T-helper 1 cell treated with Interleukin-12 subunit alpha and Interleukin-12 subunit beta and Interleukin-4 antibody, amounts not matched to agents 30 μg/mL and 1 μg/mL, for 36 hours (primary cell): ENCODE data around the gene HMGCLL1.

Experiments
- H3K27ac Mint-ChIP-seq: one replicate; pipeline ENCODE4 v1.8.0; 2021; ENCODE audit warnings: mild to moderate bottlenecking, mixed read lengths
- H3K27me3 Mint-ChIP-seq: one replicate; pipeline ENCODE4 v1.8.0; 2021; ENCODE audit warnings: low read depth, mixed read lengths
- H3K36me3 Mint-ChIP-seq: one replicate; pipeline ENCODE4 v1.8.0; 2021; ENCODE audit warnings: low read depth, mixed read lengths
- H3K4me1 Mint-ChIP-seq: one replicate; pipeline ENCODE4 v1.8.0; 2021; ENCODE audit warnings: low read depth, mixed read lengths
- H3K4me3 Mint-ChIP-seq: one replicate; pipeline ENCODE4 v1.8.0; 2021; ENCODE audit warnings: mild to moderate bottlenecking, moderate library complexity, mixed read lengths
- H3K9me3 Mint-ChIP-seq: one replicate; pipeline ENCODE4 v1.8.0; 2021; ENCODE audit warnings: mixed read lengths

HMGCLL1 gene

DNA sequence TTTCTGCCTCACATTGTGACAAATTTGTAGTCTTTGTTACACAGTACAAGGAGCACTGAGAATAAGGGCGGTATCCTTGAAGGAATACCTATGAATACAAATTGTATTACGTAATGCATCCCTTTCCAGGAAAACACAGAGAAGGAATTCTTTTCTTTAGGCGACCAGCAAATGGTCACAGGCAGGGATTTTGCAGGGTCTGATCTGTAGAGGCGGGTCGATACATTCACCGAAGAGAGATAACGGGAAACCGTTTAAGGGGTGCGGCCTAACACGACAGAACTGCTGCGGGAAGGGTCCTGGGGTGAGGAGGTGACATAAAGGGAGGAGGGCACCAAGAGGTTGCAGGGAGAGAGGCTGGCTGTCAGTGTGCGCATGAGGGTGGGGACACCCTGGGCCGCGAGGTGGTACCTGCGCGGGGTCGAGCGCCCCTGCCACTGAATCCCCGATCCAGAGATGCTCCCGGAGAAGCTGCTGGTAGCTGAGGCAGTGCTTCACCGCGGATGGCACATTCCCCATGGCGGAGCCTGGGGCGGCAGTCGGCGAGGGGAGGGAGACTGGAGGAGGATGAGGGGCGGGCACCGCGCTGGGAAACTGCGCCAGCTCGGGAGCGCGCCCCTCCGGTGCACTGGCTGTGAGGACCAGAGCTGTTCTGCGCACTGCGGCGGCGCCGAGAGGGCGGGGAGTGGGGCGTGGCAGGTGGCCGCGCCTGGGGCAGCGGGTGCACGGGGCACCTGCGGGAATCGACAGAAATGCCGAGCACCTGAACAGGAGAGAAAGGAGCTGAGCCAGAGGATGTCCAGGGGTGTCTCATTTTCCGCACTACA lies at the start of gene HMGCLL1:
Gene HMGCLL1, minus strand, starts transcription at position 656 of the 827 bp plus-strand sequence. Its CDS starts 137 bp downstream, at position 519.
- no peak within 1 kb of the TSS for H3K4me3 Mint-ChIP-seq

DNA sequence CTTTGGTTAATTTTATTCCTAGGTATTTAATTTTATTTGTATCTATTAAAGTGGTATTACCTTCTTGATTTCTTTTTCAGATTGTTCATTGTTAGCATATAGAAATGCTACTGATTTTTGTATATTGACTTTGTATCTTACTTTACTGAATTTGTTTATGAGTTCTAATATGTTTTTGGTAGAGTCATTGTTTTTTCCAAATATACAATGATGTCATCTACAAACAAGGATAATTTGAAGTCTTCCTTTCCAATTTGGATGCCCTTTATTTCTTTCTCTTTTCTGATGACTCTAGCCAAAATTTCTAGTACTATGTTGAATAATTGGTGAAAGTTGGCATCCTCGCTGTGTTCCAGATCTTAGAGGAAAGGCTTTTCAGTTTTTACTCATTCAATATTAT lies 43.0 kb upstream of the HMGCLL1 start:
- H3K9me3 Mint-ChIP-seq = no peaks in the 10 kb centered on the region
- H3K27ac Mint-ChIP-seq = no peak overlapping the region
- no peaks in the 10 kb centered on the region for H3K4me1 Mint-ChIP-seq
- H3K27me3 Mint-ChIP-seq = no peaks in the 10 kb centered on the region
- no peak overlapping the region for H3K4me3 Mint-ChIP-seq
- no peaks in the 10 kb centered on the region for H3K36me3 Mint-ChIP-seq

More for the DNA sequence above, at the start of gene HMGCLL1:
- H3K36me3 Mint-ChIP-seq = no peaks in the 10 kb centered on the region
- no peak within 1 kb of the TSS for H3K27ac Mint-ChIP-seq
- H3K27me3 Mint-ChIP-seq = peaks cover 5% of the 10 kb centered on the region
- H3K4me1 Mint-ChIP-seq = peaks cover 3% of the 10 kb centered on the region
- peaks cover 4% of the 10 kb centered on the region for H3K9me3 Mint-ChIP-seq

DNA sequence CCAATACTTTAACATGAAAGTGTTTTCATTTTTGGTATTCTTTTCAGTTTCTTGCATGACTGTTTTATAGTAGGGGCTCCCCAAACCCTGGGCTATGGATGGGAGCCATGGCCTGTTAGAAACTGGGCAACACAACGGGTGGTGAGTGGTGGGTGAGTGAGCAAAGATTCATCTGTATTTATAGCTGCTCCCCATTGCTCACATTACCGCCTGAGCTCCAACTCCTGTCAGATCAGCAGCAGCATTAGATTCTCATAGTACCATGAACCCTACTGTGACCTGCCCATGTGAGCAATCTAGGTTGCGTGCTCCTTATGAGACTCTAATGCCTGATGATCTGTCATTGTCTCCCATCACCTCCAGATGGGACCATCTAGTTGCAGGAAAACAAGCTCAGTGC lies 42.3 kb upstream of the HMGCLL1 start:
- H3K4me1 Mint-ChIP-seq = no peaks in the 10 kb centered on the region
- H3K4me3 Mint-ChIP-seq = no peak overlapping the region
- no peaks in the 10 kb centered on the region for H3K27me3 Mint-ChIP-seq
- H3K27ac Mint-ChIP-seq = no peak overlapping the region
- no peaks in the 10 kb centered on the region for H3K9me3 Mint-ChIP-seq
- no peaks in the 10 kb centered on the region for H3K36me3 Mint-ChIP-seq

DNA sequence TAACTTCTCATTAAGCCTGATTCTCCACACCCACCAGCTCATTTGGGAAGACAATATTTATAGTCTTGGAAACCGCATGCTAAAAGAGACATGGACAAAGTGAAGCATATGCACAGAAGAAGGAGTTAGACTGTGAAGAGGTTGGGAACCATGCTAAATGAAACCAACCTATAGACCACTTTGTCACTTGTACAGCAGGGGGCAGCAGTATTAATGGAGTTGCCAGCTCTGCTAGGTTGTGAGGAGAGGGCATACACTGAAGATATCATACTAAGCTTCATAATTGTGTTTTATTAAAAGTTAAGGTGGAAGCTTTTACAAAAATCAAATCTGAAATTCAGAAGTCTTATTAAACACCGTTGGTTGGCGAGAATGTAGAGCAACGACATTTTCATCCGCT lies 38.3 kb upstream of the HMGCLL1 start:
- H3K4me3 Mint-ChIP-seq = no peak overlapping the region
- no peaks in the 10 kb centered on the region for H3K4me1 Mint-ChIP-seq
- peaks cover 7% of the 10 kb centered on the region for H3K9me3 Mint-ChIP-seq
- H3K27ac Mint-ChIP-seq = no peak overlapping the region
- H3K27me3 Mint-ChIP-seq = no peaks in the 10 kb centered on the region
- no peaks in the 10 kb centered on the region for H3K36me3 Mint-ChIP-seq

DNA sequence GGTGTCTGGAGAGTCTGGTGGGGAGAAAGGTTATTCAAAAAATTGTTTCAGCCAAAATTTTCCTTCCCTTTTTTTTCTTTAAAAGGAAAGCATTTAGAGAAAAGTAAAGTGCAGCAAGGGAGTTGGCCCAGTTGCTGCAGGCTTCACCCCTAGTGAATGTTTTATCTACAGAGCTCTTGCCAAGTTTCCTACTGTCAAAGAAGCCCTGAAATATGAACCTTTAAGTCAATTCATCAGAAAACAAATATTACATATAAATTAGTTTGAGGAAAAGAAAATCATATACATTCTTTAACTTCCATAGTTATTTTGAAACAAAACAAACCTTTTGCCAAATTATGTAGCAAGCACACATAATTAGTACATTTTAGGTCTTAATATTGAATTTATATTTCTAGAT lies 25.0 kb upstream of the HMGCLL1 start:
- peaks cover 7% of the 10 kb centered on the region for H3K9me3 Mint-ChIP-seq

DNA sequence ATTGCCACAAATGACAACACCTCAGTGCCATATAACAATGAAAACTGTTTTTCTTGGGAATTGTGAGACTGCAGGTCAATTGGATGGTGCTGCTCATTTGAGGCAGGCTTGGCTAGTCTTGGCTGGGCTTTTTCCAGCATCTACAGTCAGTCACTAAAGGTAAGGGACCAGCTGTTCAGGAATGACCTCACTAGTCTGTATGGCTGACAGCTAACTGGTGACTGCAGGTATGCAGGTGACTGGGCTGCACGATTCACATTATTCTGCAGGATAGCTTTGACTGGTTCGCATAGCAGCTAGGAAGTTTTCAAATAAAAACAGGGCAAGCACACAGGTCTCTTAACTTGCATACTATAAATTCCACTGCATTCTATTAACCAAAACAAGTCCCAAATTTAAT lies 22.1 kb upstream of the HMGCLL1 start:
- H3K4me3 Mint-ChIP-seq = no peak overlapping the region
- H3K27me3 Mint-ChIP-seq = no peaks in the 10 kb centered on the region
- no peak overlapping the region for H3K27ac Mint-ChIP-seq
- no peaks in the 10 kb centered on the region for H3K4me1 Mint-ChIP-seq
- H3K36me3 Mint-ChIP-seq = no peaks in the 10 kb centered on the region
- no peaks in the 10 kb centered on the region for H3K9me3 Mint-ChIP-seq

More for the DNA sequence above, 25.0 kb upstream of the HMGCLL1 start:
- no peaks in the 10 kb centered on the region for H3K36me3 Mint-ChIP-seq
- H3K4me3 Mint-ChIP-seq = no peak overlapping the region
- no peak overlapping the region for H3K27ac Mint-ChIP-seq
- H3K27me3 Mint-ChIP-seq = no peaks in the 10 kb centered on the region
- no peaks in the 10 kb centered on the region for H3K4me1 Mint-ChIP-seq

DNA sequence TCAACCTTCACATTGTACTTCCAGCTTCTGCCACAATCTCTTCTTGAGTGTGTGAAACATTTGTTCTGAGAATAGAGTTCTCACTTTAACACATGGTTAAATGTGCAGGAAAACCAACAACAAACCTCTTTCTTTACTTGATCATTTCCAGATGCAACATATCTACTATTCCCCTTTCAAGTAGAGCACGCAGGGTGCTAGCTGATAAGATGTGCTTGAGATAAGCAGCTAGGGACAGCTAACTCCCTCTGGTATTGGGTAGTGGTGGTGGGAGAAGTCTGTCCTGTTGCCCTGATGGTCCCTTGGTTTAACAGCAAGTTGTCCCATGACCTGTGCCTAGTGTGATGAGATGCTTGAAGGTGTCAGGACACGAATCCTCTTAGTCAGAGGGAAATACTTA lies 15.4 kb upstream of the HMGCLL1 start:
- Mint-ChIP-seq H3K27ac (no peak overlapping the region), H3K4me3 (no peak overlapping the region), H3K27me3 (no peaks in the 10 kb centered on the region)

DNA sequence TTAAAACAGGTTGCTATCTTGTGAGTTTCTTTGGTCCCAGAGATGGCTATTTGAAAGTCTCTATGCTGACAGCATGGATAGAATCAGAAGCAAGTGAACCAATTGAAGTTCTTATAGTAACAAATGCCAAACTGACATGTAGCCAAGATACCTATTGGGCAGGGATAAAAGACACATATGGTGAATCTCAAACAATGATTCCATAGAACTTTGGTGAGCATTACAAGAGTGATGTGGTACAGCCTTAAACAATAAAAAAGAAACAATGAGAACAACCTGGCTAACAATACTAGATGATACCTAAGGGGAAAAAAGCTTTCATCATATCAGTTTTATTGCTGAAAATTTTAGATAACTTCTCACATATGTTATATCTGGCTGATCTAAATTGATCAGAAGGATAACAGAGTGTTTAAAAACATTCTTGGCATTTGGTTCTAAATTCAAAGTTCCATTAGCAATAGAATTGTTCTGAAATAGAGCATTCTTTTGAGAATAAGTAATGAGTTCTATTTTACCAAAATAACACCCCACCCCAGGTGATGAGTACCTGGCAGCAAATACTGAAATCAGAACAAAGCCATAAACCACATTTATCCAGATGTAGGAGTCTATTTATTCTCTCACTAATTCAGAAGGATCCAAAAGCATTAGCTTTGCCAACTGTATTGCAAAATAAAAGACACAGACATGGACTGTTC lies 5.8 kb upstream of the HMGCLL1 start:
- H3K4me3 Mint-ChIP-seq = no peak overlapping the region
- H3K4me1 Mint-ChIP-seq = no peaks in the 10 kb centered on the region
- peaks cover 10% of the 10 kb centered on the region for H3K9me3 Mint-ChIP-seq
- H3K27me3 Mint-ChIP-seq = no peaks in the 10 kb centered on the region
- H3K27ac Mint-ChIP-seq = no peak overlapping the region
- H3K36me3 Mint-ChIP-seq = no peaks in the 10 kb centered on the region

More for the DNA sequence above, 15.4 kb upstream of the HMGCLL1 start:
- Mint-ChIP-seq H3K4me1 (no peaks in the 10 kb centered on the region), H3K9me3 (peaks cover 5% of the 10 kb centered on the region), H3K36me3 (no peaks in the 10 kb centered on the region)

DNA sequence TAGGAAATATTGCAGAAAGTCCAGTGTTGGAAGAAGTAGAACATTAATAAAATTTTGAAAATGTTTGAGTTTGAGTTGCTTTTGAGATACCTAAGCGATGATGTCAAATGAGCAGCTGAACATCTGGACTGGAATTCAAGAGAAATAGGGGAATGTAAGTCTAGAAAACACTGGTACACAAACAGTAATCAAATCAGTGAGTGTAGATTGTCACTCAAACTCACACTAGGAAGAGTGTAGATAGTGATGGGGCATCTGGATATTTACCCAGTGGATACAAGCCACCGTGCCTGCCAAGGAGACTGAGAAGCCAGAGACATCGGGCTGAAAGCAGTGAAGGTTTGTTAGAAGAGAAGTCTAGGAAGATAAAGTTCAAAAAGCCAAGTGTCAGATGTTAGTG lies 2.2 kb downstream of the HMGCLL1 start:
- H3K27ac Mint-ChIP-seq = no peak overlapping the region

DNA sequence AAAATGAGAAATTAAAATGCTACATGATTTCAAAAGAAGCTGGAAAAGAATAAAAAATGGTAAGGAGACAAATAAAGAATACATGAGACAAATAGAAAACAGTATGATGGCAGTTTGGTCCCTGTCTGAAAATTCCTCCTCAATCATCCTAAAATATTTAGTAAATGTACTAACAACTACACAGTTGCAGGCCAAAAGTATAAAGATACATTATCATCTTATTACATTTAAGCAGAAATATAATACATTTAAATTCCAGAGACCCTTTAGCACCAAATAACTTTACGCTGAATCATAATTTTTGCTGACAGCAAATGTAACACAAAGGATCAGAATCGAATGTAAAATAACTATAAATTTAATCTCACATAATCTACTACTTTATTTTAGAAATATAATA lies 4.4 kb downstream of the HMGCLL1 start:
- Mint-ChIP-seq H3K4me1 (peaks cover 3% of the 10 kb centered on the region), H3K36me3 (no peaks in the 10 kb centered on the region), H3K4me3 (no peak overlapping the region), H3K27me3 (peaks cover 5% of the 10 kb centered on the region), H3K27ac (no peak overlapping the region), H3K9me3 (peaks cover 4% of the 10 kb centered on the region)

More for the DNA sequence above, 2.2 kb downstream of the HMGCLL1 start:
- Mint-ChIP-seq H3K27me3 (peaks cover 5% of the 10 kb centered on the region), H3K9me3 (peaks cover 4% of the 10 kb centered on the region), H3K4me1 (peaks cover 3% of the 10 kb centered on the region), H3K36me3 (no peaks in the 10 kb centered on the region), H3K4me3 (no peak overlapping the region)

DNA sequence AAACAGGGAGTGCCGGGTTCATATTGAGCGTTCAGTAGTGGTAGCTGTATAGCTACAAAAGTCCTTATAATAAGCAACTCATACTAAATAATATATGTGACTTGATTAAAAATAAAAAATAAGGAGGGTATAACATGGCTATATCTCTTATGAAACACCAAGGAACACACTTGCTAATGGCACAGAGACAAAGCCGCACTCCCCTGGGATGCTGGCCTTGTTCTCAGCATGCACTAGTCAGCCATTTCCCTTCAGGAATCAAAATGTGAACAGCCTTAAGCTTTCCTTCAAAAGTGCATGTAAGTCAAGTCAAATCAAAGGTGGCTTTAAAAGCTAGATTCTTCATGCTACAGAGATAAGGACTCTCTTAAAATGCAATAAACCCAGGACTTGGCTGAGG lies 9.4 kb downstream of the HMGCLL1 start:
- no peaks in the 10 kb centered on the region for H3K36me3 Mint-ChIP-seq
- no peaks in the 10 kb centered on the region for H3K9me3 Mint-ChIP-seq
- H3K27ac Mint-ChIP-seq = no peak overlapping the region
- no peaks in the 10 kb centered on the region for H3K4me1 Mint-ChIP-seq
- H3K4me3 Mint-ChIP-seq = no peak overlapping the region
- no peaks in the 10 kb centered on the region for H3K27me3 Mint-ChIP-seq

DNA sequence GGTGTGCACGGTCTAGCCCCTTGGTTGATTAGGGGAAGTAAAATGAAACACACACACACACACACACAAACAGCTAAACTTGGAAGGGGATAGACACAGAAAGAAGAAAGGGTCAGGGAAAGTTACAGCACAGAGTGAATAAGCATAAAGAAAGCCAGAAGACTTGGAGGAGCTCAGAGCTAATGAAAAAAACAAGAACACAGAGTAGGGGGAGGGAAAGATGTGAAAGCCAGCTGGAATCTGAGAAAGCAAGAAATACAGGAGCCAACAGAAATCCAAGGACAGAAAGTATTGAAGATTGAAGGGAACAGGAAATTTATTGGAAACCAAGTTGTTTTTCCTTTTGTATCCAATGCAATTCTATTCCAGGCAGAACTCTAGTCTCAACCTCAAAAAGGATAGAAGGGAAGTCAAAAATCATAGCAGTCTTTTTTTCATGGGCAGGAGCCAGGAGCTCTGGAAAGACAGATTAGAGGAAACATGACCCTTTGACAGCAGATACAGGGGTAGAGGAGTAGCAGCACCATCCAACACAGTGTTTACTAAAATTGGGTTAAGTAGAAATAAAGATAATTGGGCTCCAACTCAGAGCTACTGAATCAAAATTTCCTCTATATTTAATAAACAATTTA lies 10.1 kb downstream of the HMGCLL1 start:
- Mint-ChIP-seq H3K36me3 (no peaks in the 10 kb centered on the region), H3K4me1 (no peaks in the 10 kb centered on the region), H3K9me3 (no peaks in the 10 kb centered on the region), H3K27ac (no peak overlapping the region), H3K4me3 (no peak overlapping the region), H3K27me3 (no peaks in the 10 kb centered on the region)

DNA sequence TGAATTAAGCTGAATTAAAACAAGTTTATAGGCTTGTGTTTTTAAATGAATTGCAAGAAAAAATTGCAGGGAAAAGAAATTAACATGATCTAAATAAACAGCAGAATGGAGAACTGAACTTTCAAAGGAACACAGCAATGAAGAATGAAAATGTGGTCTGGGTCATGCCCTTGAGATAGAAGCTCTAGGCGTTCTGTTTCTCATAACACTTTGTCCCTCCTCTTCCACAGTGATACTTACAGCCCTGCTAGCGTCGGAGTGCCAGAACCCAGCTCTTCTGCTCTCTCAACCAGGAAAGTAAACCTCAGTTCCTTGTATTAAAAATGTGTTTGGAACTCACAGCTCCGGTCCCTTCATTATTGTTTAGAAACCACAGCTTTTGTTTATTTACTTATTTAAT lies 11.4 kb downstream of the HMGCLL1 start:
- H3K9me3 Mint-ChIP-seq = no peaks in the 10 kb centered on the region
- H3K36me3 Mint-ChIP-seq = no peaks in the 10 kb centered on the region
- no peak overlapping the region for H3K27ac Mint-ChIP-seq
- H3K27me3 Mint-ChIP-seq = no peaks in the 10 kb centered on the region
- H3K4me3 Mint-ChIP-seq = no peak overlapping the region
- H3K4me1 Mint-ChIP-seq = no peaks in the 10 kb centered on the region

DNA sequence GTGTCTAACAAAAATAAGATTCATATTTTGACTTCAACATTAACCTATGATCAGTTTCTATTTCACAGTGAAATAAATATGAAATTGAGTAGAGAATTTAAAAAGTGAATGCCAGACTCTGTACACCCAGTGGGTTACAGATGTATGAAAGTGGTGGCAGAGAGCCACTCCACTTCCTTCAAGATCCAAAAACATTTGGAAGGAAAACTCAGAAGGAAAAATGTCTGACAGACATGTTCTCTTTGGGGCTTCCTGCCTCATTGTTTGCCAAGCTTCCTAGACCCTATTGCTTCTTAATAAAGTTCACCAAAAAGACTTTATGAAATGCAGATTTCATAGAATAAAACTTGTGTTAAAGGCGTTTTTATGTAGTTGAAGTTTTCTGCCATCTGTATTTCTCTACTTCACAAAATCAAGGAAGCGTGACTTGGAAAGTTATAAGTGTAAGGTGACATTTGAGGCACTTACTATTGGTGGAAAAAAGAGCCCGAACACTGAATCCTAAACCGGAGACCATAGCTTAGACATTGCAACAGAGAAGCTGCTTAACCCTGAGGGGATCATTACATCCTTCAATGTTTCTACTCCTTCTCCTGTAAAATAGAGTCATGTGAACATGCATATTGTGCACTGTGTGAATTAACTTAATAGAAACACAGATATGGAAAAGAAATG lies 12.8 kb downstream of the HMGCLL1 start:
- H3K4me1 Mint-ChIP-seq = no peaks in the 10 kb centered on the region
- H3K9me3 Mint-ChIP-seq = no peaks in the 10 kb centered on the region
- H3K27me3 Mint-ChIP-seq = no peaks in the 10 kb centered on the region
- no peak overlapping the region for H3K4me3 Mint-ChIP-seq
- H3K36me3 Mint-ChIP-seq = no peaks in the 10 kb centered on the region
- H3K27ac Mint-ChIP-seq = no peak overlapping the region
